K562 (cell line): ENCODE measurements around the gene AKR1A1. TPM values are rescaled to one million over a fixed set of nuclear protein-coding genes. Genes with fewer than 3 reads are reported as not detected.

ENCODE experiments used
- DDX20 ChIP-seq: fragments of 450-650 bp; IDR thresholded peaks from 2 replicates; pipeline ENCODE4 v1.6.1; 2016; ENCODE audit warnings: missing genetic modification characterization, low read depth, mild to moderate bottlenecking, missing compliant biosample characterization, moderate library complexity
- HNRNPLL ChIP-seq: fragments of 200-400 bp; formaldehyde crosslinking; IDR thresholded peaks from 2 replicates; pipeline ENCODE4 v1.6.1; 2017; ENCODE audit warnings: low read length, low read depth, mild to moderate bottlenecking; ENCODE audit not compliant: poor library complexity, severe bottlenecking
- MED1 ChIP-seq: sonication (generic); formaldehyde crosslinking; IDR thresholded peaks from 2 replicates; pipeline ENCODE4 v1.8.1; 2023; ENCODE audit warnings: missing genetic modification reagents, borderline replicate concordance
- MYNN ChIP-seq, 2 experiments: sonication (generic); formaldehyde crosslinking in 1 of 2; IDR thresholded peaks; 2 replicates each; pipeline versions ENCODE4 v1.5.0 to v1.6.1; 2016 to 2020; ENCODE audit warnings: antibody characterized with exemption in 1 of 2, missing genetic modification reagents in 1 of 2
- NCOA6 ChIP-seq: fragments of 450-650 bp; IDR thresholded peaks from 2 replicates; pipeline ENCODE4 v1.6.1; 2017; ENCODE audit warnings: mild to moderate bottlenecking
- POLR2B ChIP-seq: fragments of 450-650 bp; IDR thresholded peaks from 2 replicates; pipeline ENCODE4 v1.6.1; 2018; ENCODE audit warnings: low read depth; ENCODE audit not compliant: partially characterized antibody
- SRSF3 ChIP-seq: fragments of 200-400 bp; formaldehyde crosslinking; IDR thresholded peaks from 2 replicates; pipeline ENCODE4 v1.6.1; 2016; ENCODE audit warnings: mild to moderate bottlenecking, low read length, moderate library complexity; ENCODE audit not compliant: insufficient read depth
- TARDBP ChIP-seq: fragments of 450-650 bp; IDR thresholded peaks from 2 replicates; pipeline ENCODE4 v1.6.1; 2016
- TEAD2 ChIP-seq: fragments of 450-650 bp; IDR thresholded peaks from 2 replicates; pipeline ENCODE4 v1.6.1; 2016; ENCODE audit warnings: missing genetic modification characterization, control low read depth, missing compliant biosample characterization
- ZNF584 ChIP-seq: fragments of 200-800 bp; sonication (Bioruptor generic); IDR thresholded peaks from 2 replicates; pipeline ENCODE4 v1.6.1; 2016; ENCODE audit warnings: low read depth, mild to moderate bottlenecking, missing genetic modification characterization, missing compliant biosample characterization
- polyA plus RNA-seq, 8 experiments: library from polyadenylated mRNA; depleted of rRNA in 4 of 8; stranded (reverse) in 5 of 8; unstranded in 3 of 8; fragments of >200 nt; fragmentation: Nextera tagmentation in 2 of 8; fragmentation: Illumina TruSeq in 1 of 8; extraction: Ambion mirVana in 2 of 8; extraction: Trizol in 1 of 8; gene quantifications; 2 replicates each; pipeline versions ENCODE4 v1.2.1 to v1.2.3, GENCODE V29; 2011 to 2014; ENCODE audit warnings: inconsistent platforms in 1 of 8, missing spikeins in 1 of 8
- total RNA-seq, 7 experiments: library from RNA; depleted of rRNA in 6 of 7; stranded (reverse); fragments of >200 nt in 6 of 7; fragmentation: Illumina TruSeq in 2 of 7; extraction: Trizol in 2 of 7; gene quantifications; 2 replicates each; pipeline versions ENCODE4 v1.2.1 to v1.2.3, GENCODE V29; 2011 to 2021; ENCODE audit warnings: low replicate concordance in 1 of 7
- TF ChIP-seq, protein P1 (sequence below): sonication (generic); formaldehyde crosslinking; IDR thresholded peaks from 2 replicates; pipeline ENCODE4 v1.8.1; 2023; ENCODE audit warnings: mild to moderate bottlenecking, missing genetic modification reagents
- TF ChIP-seq, protein P2 (sequence below), 2 experiments: fragments of 450-650 bp in 1 of 2; sonication (generic) in 1 of 2; formaldehyde crosslinking in 1 of 2; IDR thresholded peaks; 2 replicates each; pipeline versions ENCODE4 v1.7.1 to v1.9.0; 2016 to 2022; ENCODE audit warnings: inconsistent platforms in 1 of 2, mild to moderate bottlenecking in 1 of 2, missing genetic modification reagents in 1 of 2

Gene AKR1A1
- total and polyA plus RNA-seq, 9 of the 15 experiments (the other 6 are each of a cell fraction or from before 2014, with no cell fraction given), result 68.6 to 211 (median 132) TPM

DNA sequence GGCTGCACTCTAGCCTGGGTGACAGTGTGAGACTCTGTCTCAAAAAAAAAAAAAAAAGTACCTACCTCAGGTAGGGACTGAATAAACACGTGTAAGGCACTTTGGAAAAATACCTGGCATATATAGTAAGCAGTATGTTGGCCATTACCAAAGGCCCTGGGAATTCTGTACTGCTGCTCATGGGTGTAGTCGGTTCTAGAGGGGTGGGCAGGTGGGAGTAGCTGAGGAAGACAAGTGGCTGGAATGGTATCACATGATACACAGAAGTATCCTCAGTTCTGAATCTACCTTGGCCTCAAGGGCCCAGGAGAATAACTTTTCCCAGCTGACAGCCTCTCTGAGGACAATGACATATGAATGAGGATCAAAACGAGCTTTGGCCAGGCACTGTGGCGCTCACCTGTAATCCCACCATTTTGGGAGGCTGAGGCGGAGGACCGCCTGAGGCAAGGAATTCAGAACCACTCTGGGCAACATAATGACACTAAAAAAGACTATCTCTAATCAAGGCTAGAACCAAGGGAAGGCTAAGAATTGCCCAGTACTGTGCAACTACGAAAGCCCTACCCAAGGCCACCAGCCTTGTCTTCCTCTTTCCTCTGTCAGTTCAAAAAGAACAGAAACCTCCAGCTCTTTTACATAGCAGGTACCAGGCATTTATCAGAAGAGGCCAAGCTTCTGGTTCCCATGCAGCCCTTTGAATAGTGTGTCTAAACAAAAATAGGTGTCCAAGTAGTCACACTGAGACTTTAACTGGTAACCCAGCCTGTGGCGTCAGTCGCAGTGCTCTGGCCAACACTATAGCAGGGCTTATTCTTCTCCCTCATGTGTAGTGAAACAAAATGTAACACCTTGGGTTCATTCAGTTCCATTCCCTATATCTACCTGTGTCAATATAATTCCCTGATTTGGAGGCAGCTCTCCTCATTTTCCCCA is 40.3 kb upstream of the AKR1A1 start (continued):
- TF ChIP-seq DDX20 (no peak), TEAD2 (no peak), TARDBP (no peak), ZNF584 (CRISPR knock-in tag) (no peak), NCOA6 (no peak), SRSF3 (no peak), MED1 (CRISPR knock-in tag) (no peak), POLR2B (peak; percentile 31), MYNN (IDR thresholded peaks at IDR 0.05) (no peak), MYNN (CRISPR knock-in tag; IDR thresholded peaks at IDR 0.05) (no peak), HNRNPLL (no peak)
- TF ChIP-seq, protein P1, sequence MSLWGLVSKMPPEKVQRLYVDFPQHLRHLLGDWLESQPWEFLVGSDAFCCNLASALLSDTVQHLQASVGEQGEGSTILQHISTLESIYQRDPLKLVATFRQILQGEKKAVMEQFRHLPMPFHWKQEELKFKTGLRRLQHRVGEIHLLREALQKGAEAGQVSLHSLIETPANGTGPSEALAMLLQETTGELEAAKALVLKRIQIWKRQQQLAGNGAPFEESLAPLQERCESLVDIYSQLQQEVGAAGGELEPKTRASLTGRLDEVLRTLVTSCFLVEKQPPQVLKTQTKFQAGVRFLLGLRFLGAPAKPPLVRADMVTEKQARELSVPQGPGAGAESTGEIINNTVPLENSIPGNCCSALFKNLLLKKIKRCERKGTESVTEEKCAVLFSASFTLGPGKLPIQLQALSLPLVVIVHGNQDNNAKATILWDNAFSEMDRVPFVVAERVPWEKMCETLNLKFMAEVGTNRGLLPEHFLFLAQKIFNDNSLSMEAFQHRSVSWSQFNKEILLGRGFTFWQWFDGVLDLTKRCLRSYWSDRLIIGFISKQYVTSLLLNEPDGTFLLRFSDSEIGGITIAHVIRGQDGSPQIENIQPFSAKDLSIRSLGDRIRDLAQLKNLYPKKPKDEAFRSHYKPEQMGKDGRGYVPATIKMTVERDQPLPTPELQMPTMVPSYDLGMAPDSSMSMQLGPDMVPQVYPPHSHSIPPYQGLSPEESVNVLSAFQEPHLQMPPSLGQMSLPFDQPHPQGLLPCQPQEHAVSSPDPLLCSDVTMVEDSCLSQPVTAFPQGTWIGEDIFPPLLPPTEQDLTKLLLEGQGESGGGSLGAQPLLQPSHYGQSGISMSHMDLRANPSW (CRISPR knock-in tag), result no peak
- TF ChIP-seq, protein P2, sequence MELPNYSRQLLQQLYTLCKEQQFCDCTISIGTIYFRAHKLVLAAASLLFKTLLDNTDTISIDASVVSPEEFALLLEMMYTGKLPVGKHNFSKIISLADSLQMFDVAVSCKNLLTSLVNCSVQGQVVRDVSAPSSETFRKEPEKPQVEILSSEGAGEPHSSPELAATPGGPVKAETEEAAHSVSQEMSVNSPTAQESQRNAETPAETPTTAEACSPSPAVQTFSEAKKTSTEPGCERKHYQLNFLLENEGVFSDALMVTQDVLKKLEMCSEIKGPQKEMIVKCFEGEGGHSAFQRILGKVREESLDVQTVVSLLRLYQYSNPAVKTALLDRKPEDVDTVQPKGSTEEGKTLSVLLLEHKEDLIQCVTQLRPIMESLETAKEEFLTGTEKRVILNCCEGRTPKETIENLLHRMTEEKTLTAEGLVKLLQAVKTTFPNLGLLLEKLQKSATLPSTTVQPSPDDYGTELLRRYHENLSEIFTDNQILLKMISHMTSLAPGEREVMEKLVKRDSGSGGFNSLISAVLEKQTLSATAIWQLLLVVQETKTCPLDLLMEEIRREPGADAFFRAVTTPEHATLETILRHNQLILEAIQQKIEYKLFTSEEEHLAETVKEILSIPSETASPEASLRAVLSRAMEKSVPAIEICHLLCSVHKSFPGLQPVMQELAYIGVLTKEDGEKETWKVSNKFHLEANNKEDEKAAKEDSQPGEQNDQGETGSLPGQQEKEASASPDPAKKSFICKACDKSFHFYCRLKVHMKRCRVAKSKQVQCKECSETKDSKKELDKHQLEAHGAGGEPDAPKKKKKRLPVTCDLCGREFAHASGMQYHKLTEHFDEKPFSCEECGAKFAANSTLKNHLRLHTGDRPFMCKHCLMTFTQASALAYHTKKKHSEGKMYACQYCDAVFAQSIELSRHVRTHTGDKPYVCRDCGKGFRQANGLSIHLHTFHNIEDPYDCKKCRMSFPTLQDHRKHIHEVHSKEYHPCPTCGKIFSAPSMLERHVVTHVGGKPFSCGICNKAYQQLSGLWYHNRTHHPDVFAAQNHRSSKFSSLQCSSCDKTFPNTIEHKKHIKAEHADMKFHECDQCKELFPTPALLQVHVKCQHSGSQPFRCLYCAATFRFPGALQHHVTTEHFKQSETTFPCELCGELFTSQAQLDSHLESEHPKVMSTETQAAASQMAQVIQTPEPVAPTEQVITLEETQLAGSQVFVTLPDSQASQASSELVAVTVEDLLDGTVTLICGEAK (IDR thresholded peaks at IDR 0.05), result no peak
- TF ChIP-seq, protein P2 (CRISPR knock-in tag; IDR thresholded peaks at IDR 0.05), result no peak
